Keratinocyte (primary cell): ENCODE data around the gene RGS3. TPM values are rescaled to one million over a fixed set of nuclear protein-coding genes. Genes with fewer than 3 reads are reported as not detected.
A peak's percentile ranks its signal among the peaks of the same experiment; 100 is the strongest.

Experiments used
- DNase-seq: peaks from one replicate; pipeline ENCODE4 v3.0.0-alpha.2; 2011; ENCODE audit warnings: low read depth, missing footprints, low spot score
- FAIRE-seq: peaks from 2 replicates; lab custom pipeline; 2011; peaks lifted over from hg19 to GRCh38; lab: Jason Lieb, UNC
- H2AFZ ChIP-seq: 2 replicates; pipeline ENCODE4 v1.6.0; 2012; ENCODE audit warnings: low read length, control low read depth, inconsistent platforms; ENCODE audit not compliant: control insufficient read depth
- H3K27ac ChIP-seq: 2 replicates; pipeline ENCODE4 v1.5.1; 2011; ENCODE audit warnings: low read length; ENCODE audit not compliant: control insufficient read depth, insufficient read depth
- H3K27me3 ChIP-seq: 3 replicates; pipeline ENCODE4 v1.6.0; 2011; ENCODE audit warnings: low read length; ENCODE audit not compliant: control insufficient read depth, insufficient read depth; ENCODE audit errors: extremely low read depth
- H3K36me3 ChIP-seq, 2 experiments: 2 replicates in 1 of 2; 3 replicates in 1 of 2; pipeline ENCODE4 v1.5.1; 2011; ENCODE audit warnings: low read length in 2 of 2, mild to moderate bottlenecking in 1 of 2; ENCODE audit not compliant: control insufficient read depth in 2 of 2, insufficient read depth in 2 of 2; ENCODE audit errors: extremely low read depth in 1 of 2
- H3K4me1 ChIP-seq: 3 replicates; pipeline ENCODE4 v1.5.1; 2011; ENCODE audit warnings: low read length; ENCODE audit not compliant: control insufficient read depth, insufficient read depth; ENCODE audit errors: extremely low read depth
- H3K4me2 ChIP-seq: 3 replicates; pipeline ENCODE4 v1.6.0; 2011; ENCODE audit warnings: low read depth, low read length; ENCODE audit not compliant: control insufficient read depth, insufficient read depth; ENCODE audit errors: extremely low read depth
- H3K4me3 ChIP-seq, 3 experiments: fragments of 200-600 bp in 1 of 3; sonication (generic) in 1 of 3; 2 replicates in 2 of 3; 3 replicates in 1 of 3; pipeline ENCODE4 v1.5.1; 2011 to 2016; ENCODE audit warnings: low read length in 3 of 3, mild to moderate bottlenecking in 3 of 3, control low read depth in 2 of 3, inconsistent platforms in 1 of 3, low read depth in 1 of 3, mixed read lengths in 1 of 3, mixed run types in 1 of 3, moderate library complexity in 1 of 3; ENCODE audit not compliant: control insufficient read depth in 2 of 3, insufficient read depth in 2 of 3; ENCODE audit errors: extremely low read depth in 1 of 3
- H3K79me2 ChIP-seq: 2 replicates; pipeline ENCODE4 v1.6.0; 2012; ENCODE audit warnings: low read length; ENCODE audit not compliant: control insufficient read depth, insufficient read depth
- H3K9ac ChIP-seq: 3 replicates; pipeline ENCODE4 v1.6.0; 2011; ENCODE audit warnings: low read length; ENCODE audit not compliant: control insufficient read depth, insufficient read depth; ENCODE audit errors: extremely low read depth
- H3K9me1 ChIP-seq: 3 replicates; pipeline ENCODE4 v1.6.0; 2011; ENCODE audit warnings: low read length; ENCODE audit not compliant: control insufficient read depth, insufficient read depth; ENCODE audit errors: extremely low read depth
- H3K9me3 ChIP-seq: 2 replicates; pipeline ENCODE4 v1.5.1; 2012; ENCODE audit warnings: low read depth, low read length; ENCODE audit not compliant: control insufficient read depth
- H4K20me1 ChIP-seq: 3 replicates; pipeline ENCODE4 v1.6.0; 2011; ENCODE audit warnings: low read length; ENCODE audit not compliant: control insufficient read depth, insufficient read depth; ENCODE audit errors: extremely low read depth
- EZH2 ChIP-seq: IDR thresholded peaks from one replicate; pipeline ENCODE4 v1.6.1; 2012; ENCODE audit warnings: inconsistent platforms, mild to moderate bottlenecking, low read length, moderate library complexity
- dilution Hi-C: fragments of 300-500 bp; cut with MboI; formaldehyde crosslinking; loops from one replicate; pipeline ENCODE4 v1.7.0; 2020; ENCODE audit warnings: low sequenced_read_pairs; ENCODE audit not compliant: extremely low pct_ligation_motif_present
- polyA plus RNA-seq, 5 experiments: library from polyadenylated mRNA; depleted of rRNA in 3 of 5; stranded (reverse) in 3 of 5; stranded (forward) in 1 of 5; unstranded in 1 of 5; fragments of >200 nt; gene quantifications; 1 replicate in 1 of 5; 2 replicates in 3 of 5; 3 replicates in 1 of 5; pipeline versions ENCODE4 v1.2.1 to v1.2.3, GENCODE V29; 2011 to 2012; ENCODE audit warnings: missing spikeins in 2 of 5, low read depth in 1 of 5, low replicate concordance in 1 of 5
- TF ChIP-seq, protein P1 (sequence below), 3 experiments: IDR thresholded peaks in 1 of 3; conservative IDR thresholded peaks in 1 of 3; optimal IDR thresholded peaks in 1 of 3; 2 replicates in 2 of 3; 3 replicates in 1 of 3; pipeline versions ENCODE3 to v1.5.1; 2011; ENCODE audit warnings: low read length in 3 of 3, mild to moderate bottlenecking in 3 of 3, moderate library complexity in 2 of 3, control low read depth in 1 of 3, inconsistent platforms in 1 of 3; ENCODE audit not compliant: insufficient read depth in 2 of 3; ENCODE audit errors: extremely low read depth in 1 of 3

Gene RGS3
- polyA plus RNA-seq, 1 donor (not counting 4 experiments of a cell fraction or from before 2014, with no cell fraction given): 19.6 TPM

DNA sequence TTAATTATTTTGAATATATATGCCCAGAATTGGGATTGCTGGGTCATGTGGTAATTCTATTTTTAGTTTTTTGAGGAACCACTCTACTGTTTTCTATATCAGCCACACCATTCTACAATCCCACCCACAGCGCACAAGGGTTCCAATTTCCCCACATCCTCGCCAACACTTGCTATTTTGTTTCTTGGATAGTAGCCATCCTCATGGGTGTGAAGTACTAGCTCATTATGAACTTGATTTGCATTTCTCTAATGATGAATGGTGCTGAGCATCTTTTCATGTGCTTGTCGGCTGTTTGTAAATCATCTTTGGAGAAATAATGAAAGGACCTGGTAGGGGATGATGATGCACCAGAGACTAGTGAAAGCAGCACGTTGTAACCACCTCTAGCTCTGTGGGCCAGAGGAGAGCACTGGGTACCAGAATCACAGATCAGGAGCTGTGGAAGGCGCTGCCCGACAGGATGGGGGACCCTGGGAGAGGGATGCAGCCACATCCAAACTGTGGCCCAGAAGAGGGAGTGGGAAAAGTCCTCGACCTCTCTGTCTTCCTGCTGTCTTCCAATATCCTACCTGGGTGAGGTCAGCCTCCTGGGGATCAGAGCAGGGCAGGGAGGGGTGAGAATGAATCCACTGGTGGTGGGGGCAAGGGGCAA, 155.4 kb downstream of the RGS3 start:
- H3K9me3 ChIP-seq: no peaks in the 10 kb centered on the region
- TF ChIP-seq, protein P1, sequence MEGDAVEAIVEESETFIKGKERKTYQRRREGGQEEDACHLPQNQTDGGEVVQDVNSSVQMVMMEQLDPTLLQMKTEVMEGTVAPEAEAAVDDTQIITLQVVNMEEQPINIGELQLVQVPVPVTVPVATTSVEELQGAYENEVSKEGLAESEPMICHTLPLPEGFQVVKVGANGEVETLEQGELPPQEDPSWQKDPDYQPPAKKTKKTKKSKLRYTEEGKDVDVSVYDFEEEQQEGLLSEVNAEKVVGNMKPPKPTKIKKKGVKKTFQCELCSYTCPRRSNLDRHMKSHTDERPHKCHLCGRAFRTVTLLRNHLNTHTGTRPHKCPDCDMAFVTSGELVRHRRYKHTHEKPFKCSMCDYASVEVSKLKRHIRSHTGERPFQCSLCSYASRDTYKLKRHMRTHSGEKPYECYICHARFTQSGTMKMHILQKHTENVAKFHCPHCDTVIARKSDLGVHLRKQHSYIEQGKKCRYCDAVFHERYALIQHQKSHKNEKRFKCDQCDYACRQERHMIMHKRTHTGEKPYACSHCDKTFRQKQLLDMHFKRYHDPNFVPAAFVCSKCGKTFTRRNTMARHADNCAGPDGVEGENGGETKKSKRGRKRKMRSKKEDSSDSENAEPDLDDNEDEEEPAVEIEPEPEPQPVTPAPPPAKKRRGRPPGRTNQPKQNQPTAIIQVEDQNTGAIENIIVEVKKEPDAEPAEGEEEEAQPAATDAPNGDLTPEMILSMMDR (optimal IDR thresholded peaks at IDR 0.05 in 1 of 3, IDR thresholded peaks at IDR 0.05 in 1 of 3, conservative IDR thresholded peaks at IDR 0.05 in 1 of 3; ENCODE audit: extremely low read depth in 1 of 3, insufficient read depth in 2 of 3, low read length in 3 of 3): no peak
- TF ChIP-seq EZH2: no peak
- peaks cover 43% of the 10 kb centered on the region for H3K4me1 ChIP-seq
- dilution Hi-C loops: no loop called here
- no peak for DNase-seq
- no peaks in the 10 kb centered on the region for H3K27me3 ChIP-seq
- H3K27ac ChIP-seq: no peak overlapping the region
- H3K4me3 ChIP-seq: no peak overlapping the region
- H3K79me2 ChIP-seq: no peaks in the 10 kb centered on the region
- no peaks in the 10 kb centered on the region for H3K9me1 ChIP-seq
- no peaks in the 10 kb centered on the region for H4K20me1 ChIP-seq
- H3K36me3 ChIP-seq: no peaks in the 10 kb centered on the region
- FAIRE-seq: no peak
- H2AFZ ChIP-seq: no peak overlapping the region
- no peak overlapping the region for H3K9ac ChIP-seq
- H3K4me2 ChIP-seq: no peak overlapping the region

DNA sequence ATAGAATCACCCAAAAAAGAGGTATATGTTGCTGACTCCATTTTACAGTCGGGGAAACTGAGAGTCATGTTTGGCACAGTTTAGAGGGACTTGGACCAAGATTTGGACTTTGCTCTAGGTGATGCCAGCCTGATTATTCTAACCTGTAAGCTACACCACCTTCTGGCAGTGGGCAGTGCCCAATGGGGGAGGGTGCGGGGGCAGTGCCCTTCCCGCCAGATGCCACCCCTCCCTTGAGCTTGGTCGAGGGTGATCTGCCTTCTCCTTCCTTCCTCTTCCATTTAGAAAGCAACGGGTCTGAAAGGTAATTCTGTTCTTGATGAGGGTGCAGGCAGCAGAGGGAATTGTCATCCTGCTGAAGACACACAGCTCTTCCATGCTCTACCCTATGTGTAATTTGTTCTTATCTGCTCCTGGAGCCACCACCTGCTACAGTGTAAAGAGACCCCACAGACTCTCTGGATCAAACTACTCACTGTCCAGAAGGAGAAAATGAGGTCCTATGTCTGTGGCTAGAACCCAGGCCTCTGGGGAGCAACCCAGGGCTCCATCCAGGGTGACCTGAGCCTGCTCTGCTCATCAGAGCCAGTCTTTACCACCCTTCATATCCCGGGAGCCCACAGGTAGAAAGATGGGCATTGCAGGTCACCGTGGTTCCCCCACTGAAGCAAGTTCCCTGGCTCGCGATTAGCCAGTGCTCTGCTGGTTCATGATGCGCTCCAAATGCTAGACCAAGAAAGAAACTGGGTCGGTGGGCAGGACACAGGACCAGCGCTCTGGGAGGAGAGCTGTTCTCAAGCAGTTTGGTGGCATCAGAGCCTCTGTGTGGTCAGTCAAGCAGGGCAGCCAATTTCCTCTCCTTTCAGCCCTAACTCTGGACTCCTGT, 156.2 kb downstream of the RGS3 start:
- Histone ChIP-seq H2AFZ (peak overlapping the region; percentile 54), H3K4me3 (no peak overlapping the region), H3K36me3 (no peaks in the 10 kb centered on the region), H3K9ac (peak overlapping the region; percentile 37), H3K4me2 (peak overlapping the region; percentile 58), H3K9me1 (no peaks in the 10 kb centered on the region), H4K20me1 (no peaks in the 10 kb centered on the region), H3K27me3 (no peaks in the 10 kb centered on the region), H3K4me1 (peaks cover 43% of the 10 kb centered on the region), H3K27ac (peak overlapping the region; percentile 74), H3K79me2 (no peaks in the 10 kb centered on the region), H3K9me3 (no peaks in the 10 kb centered on the region)
- no peak for FAIRE-seq
- dilution Hi-C loops: no loop called here
- TF ChIP-seq, protein P1 (optimal IDR thresholded peaks at IDR 0.05 in 1 of 3, IDR thresholded peaks at IDR 0.05 in 1 of 3, conservative IDR thresholded peaks at IDR 0.05 in 1 of 3; ENCODE audit: extremely low read depth in 1 of 3, insufficient read depth in 2 of 3, low read length in 3 of 3): no peak
- TF ChIP-seq EZH2: no peak
- no peak for DNase-seq
